DMS53 treated with DMSO at 0.1 percent for 48 hours (cell line): ENCODE measurements around the gene POLR1A.

Experiments used
- DNase-seq: peaks from one replicate; lab custom pipeline; 2025; ENCODE audit not compliant: unreplicated experiment; lab: John Stamatoyannopoulos, UW

POLR1A gene

DNA sequence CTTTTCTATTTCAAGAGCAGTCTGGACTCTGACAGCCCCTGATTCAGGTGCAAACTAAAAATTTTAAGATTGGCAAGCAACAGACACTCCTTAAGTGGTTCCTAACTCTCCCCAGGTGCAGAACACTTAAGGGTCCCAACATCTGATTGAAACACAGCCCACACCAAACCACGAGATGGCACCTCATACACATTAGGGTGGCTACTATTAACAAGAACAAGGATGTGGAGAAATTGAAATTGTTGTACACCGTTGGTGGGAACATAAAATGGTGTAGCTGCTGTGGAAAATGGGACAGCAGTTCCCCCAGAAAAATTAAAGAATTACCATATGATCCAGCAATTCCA, 82.3 kb downstream of the POLR1A start:
- no peak for DNase-seq

DNA sequence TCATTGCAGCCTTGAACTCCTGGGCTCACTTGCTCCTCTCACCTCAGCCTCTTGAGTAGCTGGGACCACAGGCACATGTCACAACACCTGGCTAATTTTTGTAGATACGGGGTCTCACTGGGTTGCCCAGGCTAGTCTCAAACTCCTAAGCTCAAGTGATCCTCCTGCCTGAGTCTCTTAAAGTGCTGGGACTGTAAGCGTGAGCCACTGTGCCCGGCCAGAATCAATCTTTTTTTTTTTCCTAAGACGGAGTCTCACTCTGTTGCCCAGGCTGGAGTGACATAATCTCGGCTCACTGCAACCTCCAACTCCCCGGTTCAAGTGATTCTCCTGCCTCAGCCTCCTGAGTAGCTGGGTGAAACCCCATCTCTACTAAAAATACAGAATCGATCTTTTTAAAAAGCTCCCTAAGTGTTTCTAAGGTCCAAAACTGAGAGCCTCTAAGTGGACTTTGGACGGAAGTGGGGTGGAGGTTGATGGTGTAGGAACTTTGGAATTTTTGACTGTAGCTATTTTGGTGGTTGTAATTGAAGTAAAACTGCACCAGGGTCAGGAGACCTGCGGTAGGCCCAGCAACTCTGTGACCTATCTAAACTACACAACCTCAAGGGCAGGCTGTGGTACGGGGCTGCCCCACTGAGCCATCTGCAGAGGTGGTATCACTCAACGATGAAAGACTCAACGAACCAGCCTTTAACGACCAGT, 82.9 kb downstream of the POLR1A start:
- no peak for DNase-seq

DNA sequence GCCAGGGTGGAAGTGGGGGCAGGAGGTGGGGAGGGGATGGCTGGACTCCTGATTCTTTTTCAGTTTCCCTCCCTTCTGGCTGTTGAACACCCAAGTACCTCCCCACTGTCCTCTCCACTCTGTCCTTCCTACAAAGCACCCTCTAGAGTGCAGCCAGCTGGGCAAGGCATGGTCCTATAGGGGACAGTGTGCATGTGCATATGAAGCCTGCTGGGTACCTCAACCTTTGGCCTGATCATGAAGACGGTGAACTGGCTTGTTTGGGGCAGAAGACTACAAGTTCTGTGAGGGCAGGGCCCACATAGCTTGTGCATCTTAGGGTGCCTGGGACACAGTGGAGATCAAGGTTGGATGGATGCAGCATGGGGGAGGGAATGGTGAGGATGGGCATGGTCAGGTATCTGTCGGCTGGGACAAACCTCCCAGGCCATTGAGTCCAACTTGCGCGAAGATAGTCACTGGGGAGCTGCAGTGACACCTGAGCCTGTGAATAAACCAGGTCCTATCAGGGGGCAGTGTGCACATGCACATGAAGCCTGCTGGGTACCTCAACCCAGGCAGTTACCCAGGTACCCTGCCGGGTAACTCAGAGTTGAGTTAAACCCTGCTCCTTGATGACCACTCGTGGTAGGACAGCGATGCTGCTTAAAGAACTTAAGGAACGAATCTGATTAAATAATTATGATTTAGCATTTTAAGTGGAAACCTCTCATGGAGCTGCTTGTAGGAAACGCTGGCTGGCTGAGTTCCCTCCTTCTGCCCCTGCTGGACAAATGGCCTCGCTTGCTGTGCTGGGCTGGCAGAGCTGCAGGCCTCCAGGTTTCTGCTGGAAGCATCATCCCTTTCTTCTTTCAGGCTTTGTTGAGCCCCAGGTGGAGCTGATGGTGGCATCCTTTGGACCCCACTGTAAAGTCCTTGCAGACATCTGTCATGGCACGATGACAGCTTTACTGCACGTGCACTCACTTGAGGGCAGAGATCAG, 84.0 kb downstream of the POLR1A start:
- no peak for DNase-seq

DNA sequence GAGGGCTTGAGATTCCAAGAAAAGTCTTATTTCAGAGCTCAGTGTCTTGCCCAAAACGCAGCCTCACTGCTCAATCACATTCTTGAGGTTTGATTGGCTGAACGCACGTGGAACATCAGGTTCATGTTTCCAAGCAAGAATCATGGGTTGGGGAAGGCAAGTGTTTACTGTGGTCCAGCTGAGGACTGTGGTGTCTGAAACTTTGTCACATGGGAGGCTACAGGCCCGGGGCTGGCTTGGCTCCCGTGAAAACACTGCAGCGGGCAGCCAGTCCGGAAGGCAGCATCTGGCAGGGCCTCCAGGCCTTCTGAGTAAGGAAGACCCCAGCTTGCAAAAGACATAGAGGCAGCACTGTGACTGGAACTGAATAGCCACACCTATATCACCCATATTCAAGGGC, 84.7 kb downstream of the POLR1A start:
- no peak for DNase-seq

DNA sequence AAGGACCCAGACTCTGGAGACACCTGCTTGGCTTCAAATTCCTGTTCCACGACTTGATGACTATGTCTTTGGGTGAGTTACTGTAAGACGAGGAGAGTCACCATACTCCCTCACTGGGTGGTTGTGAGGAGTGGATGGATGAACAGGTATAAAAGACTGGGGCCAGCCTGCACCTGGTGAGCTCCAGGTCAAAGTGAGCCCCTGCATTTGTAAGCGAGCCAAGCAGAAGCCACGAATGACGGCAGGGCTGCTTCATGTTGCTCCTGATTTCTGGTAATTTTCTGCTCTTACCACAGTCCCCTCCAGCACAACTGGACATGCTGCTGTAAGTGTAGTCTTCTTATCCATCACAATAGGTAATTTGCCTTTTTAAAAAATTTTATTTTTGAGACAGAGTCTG, 86.6 kb downstream of the POLR1A start:
- DNase-seq: no peak

DNA sequence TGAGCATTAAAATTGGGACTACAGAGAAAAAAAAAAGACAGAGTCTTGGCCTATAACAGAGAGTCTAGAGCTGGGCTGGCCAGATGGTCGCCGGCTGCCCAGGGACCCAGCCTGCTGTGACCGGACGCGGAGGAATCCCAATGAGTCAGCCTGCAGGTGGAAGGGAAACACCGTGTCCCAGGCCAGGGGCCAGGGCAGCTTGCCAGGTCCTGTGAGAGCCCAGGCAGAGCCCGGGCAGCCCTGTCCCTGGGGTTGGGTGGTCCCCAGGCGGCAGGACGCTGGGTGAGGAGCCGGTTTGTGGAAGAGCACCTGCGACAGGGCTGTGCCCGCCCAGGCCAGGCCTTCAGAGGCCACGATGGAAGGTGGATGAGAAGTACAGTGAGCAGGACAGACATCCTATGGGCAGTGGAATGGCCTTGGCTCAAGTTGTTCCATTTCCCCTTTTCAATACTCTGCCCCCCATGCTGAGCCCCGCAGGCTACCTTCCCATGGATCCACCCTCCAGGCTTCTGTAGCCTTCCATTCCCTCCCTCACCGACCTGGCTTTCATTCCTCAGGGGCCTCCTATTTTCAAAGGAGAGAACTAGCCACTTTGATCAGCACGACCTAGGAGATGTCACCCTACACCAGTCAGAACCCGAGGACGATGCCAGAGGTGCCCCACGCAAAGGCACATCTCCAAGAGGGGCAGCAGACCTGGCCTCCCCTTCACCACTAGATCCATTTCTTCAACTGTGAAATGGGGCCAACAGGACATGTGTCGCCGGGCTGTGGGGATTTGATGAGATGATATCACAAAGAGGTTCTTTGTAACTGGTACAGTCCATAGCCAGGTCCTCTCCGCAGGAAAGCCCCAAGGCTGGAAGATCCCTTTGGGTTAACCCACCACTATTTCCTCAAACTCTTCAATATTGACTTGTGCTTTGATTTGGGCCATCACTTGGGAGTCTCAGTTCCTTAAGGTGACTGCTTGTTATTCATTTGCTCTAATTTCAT, 87.5 kb downstream of the POLR1A start:
- peak; percentile 65 for DNase-seq

DNA sequence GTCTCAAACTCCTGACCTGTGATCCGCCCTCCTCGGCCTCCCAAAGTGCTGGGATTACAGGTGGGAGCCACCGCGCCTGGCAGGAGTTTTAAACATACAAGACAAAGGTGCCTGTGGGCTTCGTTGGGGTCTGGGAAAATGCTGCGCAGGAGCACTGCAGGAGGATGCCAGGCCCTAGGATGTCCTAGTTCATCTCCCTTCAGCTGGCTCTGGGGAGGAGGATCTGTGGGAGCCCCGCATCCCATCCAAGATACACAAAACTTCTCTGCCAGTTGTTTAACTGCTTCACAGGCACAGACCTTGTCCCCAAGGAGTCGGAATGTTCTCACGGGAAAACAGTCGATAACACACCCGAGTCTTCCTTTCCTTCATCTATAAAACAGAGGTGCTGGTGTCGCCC, 89.1 kb downstream of the POLR1A start:
- no peak for DNase-seq

DNA sequence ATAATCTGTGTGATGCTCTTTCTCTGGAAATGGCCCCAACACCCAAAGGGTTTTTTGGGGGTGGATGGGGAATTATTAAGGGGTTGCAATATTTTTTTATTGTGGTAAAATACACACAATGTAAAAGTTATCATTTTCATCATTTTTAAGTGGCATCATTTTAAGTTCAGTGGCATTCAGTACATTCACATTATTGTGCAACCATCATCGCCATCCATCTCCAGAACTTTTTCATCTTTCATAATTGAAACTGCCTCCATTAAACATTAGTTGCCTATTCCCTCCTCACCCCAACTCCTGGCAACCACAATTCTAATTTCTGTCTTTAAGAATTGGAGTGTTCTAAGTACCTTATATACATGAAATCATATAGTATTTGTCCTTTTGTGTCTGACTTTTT, 90.0 kb downstream of the POLR1A start:
- no peak for DNase-seq

DNA sequence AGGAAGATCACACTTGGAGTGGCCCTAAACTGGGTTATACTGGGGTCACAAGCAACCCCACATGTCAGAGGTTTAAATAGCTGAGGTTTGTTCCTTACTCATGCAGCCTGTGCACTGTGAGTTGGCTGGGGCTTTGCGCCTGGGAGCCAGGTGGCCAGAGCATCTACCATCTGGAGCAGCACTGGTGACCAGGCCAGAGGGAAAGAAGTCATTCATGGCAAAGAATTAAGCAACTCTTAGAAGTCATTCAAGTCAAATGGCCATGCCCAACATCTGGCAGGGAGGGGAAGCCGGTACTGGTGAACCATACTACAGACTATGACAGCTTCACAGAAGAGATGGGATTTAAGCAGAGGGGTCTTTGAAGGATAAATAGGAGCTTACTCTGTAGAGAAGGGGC, 90.7 kb downstream of the POLR1A start:
- no peak for DNase-seq

DNA sequence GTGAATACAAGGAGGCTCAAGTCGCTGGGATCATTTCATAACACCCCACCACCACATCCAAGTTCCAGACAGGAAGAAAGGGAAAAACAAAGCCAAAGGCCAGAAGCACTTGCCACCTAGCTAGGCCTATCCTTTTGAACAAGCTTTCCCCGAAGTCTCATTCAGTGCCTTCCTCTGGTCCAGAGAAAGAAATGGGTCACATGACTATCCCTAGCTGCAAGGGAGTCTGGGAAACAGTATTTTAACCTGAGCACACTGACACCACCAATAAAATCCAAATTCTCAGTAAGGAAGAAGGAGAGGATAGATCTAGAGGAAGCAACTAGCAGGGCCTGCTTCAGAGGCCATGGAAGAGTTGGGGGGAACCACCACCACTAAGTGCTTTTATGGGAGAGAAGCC, 91.2 kb downstream of the POLR1A start:
- DNase-seq: no peak

DNA sequence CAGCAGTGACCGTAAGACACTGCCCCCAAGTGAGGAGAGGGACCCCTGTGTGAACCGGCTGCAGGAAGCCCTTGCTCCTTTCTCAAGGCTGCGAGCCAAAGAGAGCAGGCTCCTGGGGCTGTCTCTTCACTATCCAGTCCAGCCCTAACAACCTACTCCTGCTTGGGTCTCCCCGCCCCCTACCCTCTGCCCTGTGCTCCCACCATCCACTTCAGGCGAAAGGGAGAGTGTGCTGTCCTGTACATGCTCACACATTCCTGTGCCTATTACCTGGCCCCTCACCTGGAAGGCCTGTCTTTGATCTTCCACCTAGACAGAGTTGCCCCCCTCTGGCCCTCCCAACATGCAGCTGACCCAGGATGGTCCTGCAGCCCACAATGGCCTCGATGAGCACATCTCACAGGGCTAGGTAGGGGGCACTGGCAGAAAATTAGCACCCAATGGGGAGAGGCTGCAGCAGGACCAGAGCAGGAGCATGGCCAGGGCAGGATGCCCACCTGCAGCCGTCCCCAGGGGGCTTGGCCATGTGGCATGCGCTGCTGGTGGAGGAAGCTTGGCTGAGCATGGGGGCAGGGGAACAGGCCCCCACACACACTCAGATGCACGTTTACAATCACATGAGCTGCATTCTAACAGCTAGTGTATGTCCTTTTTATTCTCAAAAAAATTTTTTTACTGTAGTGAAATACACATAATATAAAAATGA, 93.5 kb downstream of the POLR1A start:
- DNase-seq: no peak

DNA sequence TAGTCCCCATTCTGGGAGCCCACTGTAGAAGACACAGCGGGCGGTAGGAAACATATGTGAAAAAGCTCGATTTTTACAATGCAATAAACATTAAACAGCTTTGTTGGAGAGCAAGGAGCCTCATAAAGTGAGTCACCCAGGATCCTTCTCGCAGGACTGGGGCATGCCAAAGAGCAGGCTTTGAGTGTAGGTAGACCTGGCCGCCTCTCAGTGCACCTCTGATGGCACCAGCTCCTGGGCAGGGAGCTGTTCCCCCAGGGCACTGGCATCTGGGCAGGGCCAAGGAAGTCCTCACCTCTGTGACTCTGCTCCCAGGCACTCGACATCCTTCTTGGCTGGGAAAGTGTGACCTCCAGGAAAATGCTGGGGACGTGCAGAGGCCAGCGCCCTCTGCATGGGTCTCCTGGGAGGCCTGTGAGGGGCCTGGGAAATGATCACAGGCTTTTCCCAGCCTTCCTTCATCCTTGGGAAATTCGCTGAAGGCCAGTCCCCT, 94.2 kb downstream of the POLR1A start:
- DNase-seq: no peak

DNA sequence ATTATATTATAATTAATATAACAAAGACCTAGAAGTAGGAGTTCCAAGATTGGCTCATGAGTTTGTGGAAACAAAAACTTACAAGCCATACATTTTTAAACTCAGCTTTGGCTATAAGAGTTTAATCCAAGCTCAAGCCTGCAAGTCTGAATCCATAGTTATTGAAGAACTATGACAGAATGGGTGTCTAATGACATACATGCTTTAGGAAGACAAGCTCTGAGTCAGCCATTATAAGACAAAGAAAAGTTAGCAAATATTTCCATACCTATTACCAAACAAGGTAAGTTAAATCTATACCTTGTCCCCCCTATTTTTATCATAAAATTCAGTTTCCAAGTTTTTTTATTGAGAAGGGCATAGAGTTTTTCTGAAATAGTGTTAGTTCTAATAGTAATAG, 95.6 kb downstream of the POLR1A start:
- no peak for DNase-seq

DNA sequence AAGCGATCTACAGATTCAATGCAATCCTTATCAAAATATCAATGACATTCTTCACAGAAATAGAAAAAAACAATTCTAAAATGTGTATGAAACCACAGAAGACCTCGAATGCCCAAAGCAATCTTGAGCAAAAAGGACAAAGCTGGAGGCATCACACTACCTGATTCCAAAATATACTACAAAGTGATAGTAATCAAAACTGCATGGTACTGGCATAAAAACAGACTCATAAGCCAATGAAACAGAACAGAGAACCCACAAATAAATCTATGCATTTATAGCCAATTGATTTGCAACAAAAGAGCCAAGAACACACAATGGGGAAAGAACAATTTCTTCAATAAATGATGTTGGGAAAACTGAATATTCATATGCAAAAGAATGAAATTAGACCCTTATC, 99.2 kb downstream of the POLR1A start:
- no peak for DNase-seq

DNA sequence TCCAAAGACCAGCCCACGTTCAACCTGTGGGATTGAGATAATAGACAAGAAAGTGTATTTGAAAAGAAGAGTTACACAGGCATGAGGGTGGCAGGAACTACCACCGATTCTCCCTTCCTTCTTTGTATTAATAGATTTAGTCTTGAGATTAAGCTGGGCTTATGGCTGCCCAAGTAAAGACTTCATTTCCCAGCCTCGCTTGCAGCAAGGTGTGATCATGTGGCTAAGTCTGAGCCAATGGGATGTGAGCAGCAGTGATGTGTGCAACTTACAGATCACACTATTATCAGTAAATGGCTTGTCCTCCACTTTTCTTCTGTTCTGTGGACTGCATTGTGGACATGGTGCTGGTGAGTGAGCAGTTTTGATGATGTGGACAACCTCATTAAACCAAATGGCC, 101.7 kb downstream of the POLR1A start:
- no peak for DNase-seq

DNA sequence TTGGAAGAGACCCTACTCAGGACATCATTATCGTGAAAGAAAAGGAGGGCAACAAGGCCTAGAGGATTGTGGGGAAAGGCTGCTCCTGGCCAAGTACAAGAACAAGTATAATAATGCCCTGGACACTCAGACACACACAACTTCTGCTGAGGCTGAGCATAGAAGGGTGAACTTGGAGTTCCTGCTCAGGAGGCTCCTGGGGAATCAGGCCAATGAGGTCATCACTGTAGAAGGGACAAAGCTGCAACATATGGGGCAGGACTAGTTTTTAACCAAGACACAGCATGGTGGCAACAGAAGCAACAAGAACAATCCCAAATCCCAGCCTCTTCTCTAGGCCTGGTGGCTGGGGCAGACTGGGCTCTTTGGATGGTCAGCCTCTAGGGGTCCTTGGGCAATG, 102.6 kb downstream of the POLR1A start:
- DNase-seq: no peak

DNA sequence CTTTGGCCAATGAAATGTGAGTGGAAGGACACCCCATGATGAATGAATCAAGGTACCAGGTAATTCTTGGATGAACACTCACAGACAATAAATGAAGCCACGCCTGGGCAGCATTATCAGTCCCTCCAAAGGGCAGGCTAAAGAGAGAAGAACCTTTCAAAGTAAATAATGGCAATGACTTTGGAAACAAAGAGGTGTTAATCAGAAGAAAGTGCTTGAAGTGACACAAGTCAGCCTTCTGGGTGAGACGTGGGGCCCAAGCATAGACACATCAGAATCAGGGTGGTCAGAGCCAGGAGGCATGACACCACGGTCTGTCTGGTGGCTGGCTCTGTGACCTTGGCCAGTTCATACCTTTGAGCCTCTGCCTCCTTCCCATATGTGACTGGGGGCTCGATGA, 103.3 kb downstream of the POLR1A start:
- DNase-seq: no peak

DNA sequence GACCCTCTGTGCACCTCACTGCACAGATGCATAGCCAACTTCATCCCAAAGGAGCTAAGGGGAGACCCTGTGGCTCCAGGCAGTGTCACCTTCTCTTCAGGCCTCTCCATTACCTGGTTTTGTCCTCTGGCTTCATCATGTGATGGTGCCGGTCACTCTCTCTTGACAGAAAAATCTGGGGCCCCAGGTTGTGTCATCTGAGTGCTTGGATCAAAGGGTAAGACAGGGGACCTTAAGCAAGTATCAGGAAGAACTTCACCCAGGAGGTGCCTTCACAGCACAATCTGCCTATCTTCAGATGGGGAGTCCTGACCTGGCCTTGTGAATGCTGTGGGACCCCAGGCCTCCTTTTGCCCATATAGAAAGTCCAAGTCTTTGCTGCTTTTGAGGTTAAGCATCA, 104.4 kb downstream of the POLR1A start:
- no peak for DNase-seq

DNA sequence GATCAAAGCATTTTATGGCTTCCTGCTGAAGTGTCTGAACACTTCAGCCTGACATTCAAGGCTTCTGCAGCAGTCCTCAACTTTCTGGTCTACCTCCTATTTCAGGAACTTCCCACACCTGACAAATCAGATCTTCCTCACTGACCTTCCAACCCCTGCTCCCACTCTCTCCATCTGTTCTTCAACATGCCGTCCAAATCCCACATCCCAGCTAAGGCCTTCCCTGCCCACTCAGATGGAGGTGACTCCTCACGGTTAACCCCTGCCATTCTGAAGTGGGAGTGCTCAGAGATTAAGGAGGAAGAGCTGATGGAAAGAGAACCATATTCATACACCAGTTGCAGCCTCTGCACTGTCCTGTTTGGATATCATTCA, 104.8 kb downstream of the POLR1A start:
- DNase-seq: no peak

DNA sequence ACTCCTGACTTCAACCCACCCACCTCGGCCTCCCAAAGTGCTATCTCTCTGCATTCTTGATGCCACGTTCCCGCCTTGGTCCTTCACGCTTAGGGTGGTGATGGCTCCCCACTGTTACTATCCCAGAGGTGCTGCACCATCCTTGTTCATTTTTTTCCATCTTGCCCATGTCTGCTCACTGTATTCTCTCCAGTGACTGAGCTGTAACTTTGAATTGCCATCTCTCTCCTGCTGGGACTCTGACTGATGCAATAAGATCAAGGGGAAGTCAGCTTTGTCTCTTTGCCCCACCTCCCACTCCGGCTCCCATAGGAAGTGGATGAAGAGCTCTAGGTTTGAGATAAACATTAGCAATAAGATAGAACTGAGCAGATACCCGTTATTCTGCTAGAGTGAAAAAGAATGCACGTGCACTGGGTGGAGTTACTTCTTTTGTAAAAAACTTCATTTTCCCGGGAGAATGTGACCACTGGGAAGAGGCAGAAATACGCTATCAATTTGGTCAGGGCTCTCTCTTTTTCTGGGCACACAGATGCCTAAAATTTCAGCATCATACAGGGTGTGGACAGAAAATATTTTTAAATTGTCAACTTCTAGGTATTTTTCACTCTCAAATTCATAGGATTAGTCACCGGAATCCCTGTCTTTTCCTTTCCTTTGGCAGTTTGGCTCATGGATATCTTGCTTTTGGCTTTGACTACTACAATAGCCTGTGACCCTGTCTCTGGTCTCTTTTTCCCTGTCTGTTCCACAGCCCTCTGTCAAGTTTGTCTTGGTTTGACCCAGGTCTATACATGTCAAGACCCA, 105.4 kb downstream of the POLR1A start:
- DNase-seq: no peak
